ENCODE data around the gene UGT2B11.
"Not testable (repeated sequence)": the region's sequence is repeated elsewhere in the genome, so short reads cannot be mapped to it uniquely, and the experiment has no call there.

The UGT2B11 gene

DNA sequence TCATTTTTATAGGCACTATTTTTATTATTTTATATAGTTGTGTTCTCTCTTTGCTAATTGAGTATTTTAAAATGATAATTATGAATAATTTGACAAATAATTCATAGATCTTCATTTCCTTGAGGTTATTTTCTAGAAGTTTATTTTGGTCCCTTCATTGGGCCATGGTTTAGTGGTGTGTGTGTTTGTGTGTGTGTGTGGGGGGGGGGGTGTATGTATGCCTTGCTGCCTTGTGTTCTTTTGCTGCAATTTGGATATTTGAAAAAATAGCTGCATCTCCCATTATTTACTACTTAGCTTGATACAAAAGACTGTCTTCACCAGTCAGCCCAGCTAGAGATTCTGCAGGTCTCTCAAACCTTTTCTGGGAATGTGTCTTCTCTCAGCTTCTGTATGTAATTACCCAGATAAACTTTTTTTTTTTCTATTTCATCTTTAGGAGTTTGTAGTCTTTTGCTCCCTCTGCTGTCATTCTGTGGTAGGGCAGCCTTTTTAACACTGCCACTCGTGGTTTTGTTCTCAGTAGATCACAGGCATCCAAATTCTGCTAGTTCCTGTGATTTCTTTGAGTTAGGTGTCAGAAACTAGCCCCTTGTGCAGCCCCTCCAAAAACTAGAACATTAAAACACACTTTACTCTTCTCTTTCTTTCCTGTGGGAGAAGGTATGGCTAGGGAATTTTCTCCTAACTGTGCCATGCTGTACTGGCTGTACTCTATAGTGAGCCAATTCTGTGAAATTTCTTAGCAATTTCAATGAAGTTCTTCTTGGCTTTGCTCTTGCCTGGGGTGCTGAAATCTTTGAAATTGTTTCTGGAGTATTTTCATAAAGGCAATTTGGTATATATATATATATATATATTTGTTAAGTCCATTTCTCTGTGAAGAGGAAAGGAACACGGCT is 44.1 kb downstream of the UGT2B11 start:
- peak in 28 of 56 donors; percentile 0 to 67 (median 4) for DNase-seq

- not testable (repeated sequence) for DNase-seq
These were observed 45.4 kb downstream of the UGT2B11 start for GRCh38 chr4:69169171-69169570.

- DNase-seq = no peak
These were observed 47.2 kb downstream of the UGT2B11 start for GRCh38 chr4:69167300-69167699.

GRCh38 chr4:69166376-69166775 is 48.2 kb downstream of the UGT2B11 start:
- not testable (repeated sequence) for DNase-seq

DNA sequence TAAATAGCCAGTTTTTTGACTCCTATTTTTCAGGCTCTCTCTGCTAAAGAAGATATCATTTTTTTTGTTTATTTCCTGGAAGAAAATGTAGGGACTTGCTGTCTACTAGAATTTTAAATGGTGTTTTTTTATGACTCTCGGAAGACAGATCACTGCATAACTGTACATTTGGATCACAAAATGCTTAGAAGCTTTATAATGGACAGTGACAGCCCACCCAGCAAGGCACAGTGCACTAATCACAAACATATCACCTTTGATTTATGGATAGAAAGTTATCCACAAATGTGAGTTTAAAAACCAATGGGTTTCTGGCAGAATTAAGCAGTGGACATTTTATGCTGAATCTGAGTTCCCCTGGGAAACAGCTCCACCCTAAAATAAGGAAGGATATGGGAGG is 48.8 kb downstream of the UGT2B11 start:
- not testable (repeated sequence) for DNase-seq

- DNase-seq = no peak
These were observed 57.6 kb downstream of the UGT2B11 start for GRCh38 chr4:69156913-69157312.

DNA sequence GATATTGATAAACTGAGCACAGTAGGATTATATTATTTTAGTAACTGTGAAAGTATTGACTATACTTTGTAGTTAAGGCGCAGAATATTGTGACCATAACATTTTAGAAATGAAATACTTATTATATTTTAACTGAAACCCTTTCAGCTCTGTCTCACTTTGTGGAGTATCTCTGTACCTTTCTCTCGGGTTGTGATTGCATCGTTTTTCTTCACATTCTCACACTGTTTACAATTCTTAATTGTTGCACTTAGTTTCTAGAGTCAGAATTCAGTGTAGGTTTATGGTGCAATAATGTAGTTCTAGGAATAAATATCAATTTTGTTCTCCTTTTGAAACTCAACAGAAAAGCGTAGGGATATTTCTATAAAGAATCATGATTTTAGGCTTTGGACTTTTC is 60.5 kb downstream of the UGT2B11 start:
- no peak for DNase-seq
